ENCODE measurements around the gene NR4A3.
"Not testable (repeated sequence)": the region's sequence is repeated elsewhere in the genome, so short reads cannot be mapped to it uniquely, and the experiment has no call there.

The NR4A3 gene

GRCh38 chr9:99834474-99834873, 12.8 kb downstream of the NR4A3 start:
- DNase-seq (ENCODE audit: low read depth in 2 of 2) = no peak

- DNase-seq (ENCODE audit: low read depth in 2 of 2) = no peak
These were observed 13.5 kb downstream of the NR4A3 start for GRCh38 chr9:99835142-99835541.

- no peak for DNase-seq (ENCODE audit: low read depth in 2 of 2)
These were observed 13.9 kb downstream of the NR4A3 start for GRCh38 chr9:99835581-99835980.

GRCh38 chr9:99840072-99840471, 18.4 kb downstream of the NR4A3 start:
- DNase-seq (ENCODE audit: low read depth in 2 of 2) = no peak

DNA sequence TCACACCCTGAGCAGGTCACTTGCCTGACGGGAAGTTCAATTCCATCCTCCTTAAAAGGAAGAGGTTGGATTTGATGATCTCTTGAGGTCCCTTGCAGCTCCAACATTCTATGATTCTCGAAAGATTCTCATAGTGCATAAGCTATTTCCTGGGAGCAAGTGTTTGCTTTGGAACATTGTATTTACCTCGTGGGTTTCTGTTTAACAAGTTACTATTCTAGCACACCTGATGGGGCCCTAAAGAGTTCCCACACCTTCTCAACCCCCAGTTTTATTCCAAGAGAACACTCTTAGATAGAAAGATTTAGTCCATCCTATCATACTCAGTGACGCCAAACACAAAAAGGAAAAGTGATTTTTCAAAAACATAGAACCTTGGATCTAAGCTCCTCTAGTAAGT, 23.4 kb downstream of the NR4A3 start:
- DNase-seq (ENCODE audit: low read depth in 2 of 2) = no peak

DNA sequence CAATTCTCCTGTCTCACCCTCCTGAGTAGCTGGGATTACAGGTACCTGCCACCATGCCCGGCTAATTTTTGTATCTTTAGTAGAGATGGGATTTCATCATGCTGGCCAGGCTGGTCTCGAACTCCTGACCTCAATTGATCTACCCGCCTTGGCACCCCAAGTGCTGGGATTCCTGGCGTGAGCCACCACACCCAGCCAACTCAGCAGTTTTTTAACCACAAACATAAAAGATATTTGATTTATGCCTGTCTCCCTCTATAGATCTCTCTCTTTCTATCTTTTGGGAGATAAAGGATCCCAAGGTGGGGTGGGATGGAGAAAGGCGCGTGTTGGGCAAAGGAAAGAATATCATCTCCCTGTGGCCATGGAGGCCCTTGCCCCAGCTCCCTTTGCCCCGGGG, 26.8 kb downstream of the NR4A3 start:
- DNase-seq (ENCODE audit: low read depth in 2 of 2) = no peak

DNA sequence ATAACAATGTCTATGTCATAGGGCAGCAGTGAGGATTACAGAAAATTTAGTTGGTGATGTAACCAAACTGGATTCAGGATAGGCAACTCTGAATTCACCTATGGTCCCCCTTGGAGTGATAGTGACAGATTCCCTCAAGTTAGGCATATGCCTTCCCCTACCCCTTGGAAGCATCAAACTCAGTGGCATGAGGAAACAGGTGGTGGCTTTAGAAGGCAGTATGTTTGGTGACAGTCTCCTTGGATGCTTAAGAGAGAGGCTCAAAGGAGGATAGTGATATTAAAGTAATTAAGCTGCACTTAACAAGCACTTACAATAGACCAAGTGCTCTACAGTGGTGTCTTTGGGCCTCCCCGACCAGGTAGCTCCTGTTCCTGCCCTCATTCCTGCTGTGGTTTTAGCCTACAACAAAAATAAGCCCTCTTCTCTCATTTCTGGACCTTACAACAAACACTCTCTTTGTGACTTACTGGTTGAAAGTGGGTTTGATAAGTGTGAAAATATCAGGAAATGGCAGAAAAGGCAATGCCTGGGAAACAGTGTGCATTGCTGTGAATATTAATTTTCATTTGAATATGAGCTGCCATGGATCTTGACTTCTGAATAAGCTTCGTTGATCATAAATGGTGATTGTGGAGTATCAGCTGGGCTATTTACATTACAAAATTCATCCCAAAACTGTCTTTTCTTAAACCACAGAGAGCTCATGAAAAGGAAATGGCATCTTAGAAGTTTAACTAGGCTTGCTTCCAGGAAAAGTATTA, 29.2 kb downstream of the NR4A3 start:
- no peak for DNase-seq (ENCODE audit: low read depth in 2 of 2)

GRCh38 chr9:99851500-99851822, 29.8 kb downstream of the NR4A3 start:
- DNase-seq (ENCODE audit: low read depth in 2 of 2) = peak; percentile 12 to 15

- no peak for DNase-seq (ENCODE audit: low read depth in 2 of 2)
These were observed 30.9 kb downstream of the NR4A3 start for GRCh38 chr9:99852617-99853016.

- no peak for DNase-seq (ENCODE audit: low read depth in 2 of 2)
These were observed 33.9 kb downstream of the NR4A3 start for GRCh38 chr9:99855467-99856176.

- DNase-seq (ENCODE audit: low read depth in 2 of 2) = not testable (repeated sequence)
These were observed 35.9 kb downstream of the NR4A3 start for GRCh38 chr9:99857576-99857975.

DNA sequence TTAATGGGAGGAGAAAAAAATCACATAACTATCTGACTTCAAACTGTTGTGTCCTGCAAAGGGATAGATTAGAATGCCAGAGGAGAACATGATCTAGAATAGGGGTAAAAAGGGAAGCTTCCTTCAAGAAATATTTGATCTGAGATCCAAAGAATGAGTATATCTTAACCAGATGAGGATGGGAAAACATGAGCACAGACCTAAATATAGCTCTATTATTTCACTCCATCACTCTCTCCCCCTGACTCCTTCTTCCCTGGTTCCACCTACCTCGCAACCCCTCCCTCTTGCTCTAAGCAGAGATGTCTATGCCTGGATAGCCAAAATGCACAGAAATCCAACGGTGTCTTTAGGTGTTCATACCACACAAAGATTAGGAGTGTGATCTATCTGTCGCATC, 36.4 kb downstream of the NR4A3 start:
- DNase-seq (ENCODE audit: low read depth in 2 of 2) = no peak

- DNase-seq (ENCODE audit: low read depth in 2 of 2) = no peak
These were observed 37.7 kb downstream of the NR4A3 start for GRCh38 chr9:99859243-99859980.

GRCh38 chr9:99860266-99860665, 38.6 kb downstream of the NR4A3 start:
- DNase-seq (ENCODE audit: low read depth in 2 of 2) = no peak

- DNase-seq (ENCODE audit: low read depth in 2 of 2) = no peak
These were observed 42.3 kb downstream of the NR4A3 start for GRCh38 chr9:99863955-99864354.

DNA sequence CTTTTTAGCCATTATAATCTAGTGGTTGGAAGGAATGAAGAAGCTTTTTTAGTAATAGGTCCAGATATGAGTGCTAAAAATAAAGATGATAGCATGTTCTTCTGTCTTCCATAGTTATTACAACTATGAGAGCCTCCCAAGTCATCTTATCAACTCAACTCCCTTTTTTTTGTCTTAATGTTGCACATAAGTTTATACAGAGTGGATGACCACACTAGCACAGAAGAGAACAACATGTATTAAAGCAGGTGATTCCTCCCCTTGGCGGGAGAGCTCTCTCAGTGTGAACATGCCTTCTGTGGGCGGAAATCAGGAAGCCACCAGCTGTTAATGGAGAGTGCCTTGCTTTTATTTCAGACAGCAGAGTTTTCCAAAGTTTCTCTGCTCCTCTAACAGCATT, 44.7 kb downstream of the NR4A3 start:
- DNase-seq (ENCODE audit: low read depth in 2 of 2) = no peak

- no peak for DNase-seq (ENCODE audit: low read depth in 2 of 2)
These were observed 45.9 kb downstream of the NR4A3 start for GRCh38 chr9:99867536-99867935.

DNA sequence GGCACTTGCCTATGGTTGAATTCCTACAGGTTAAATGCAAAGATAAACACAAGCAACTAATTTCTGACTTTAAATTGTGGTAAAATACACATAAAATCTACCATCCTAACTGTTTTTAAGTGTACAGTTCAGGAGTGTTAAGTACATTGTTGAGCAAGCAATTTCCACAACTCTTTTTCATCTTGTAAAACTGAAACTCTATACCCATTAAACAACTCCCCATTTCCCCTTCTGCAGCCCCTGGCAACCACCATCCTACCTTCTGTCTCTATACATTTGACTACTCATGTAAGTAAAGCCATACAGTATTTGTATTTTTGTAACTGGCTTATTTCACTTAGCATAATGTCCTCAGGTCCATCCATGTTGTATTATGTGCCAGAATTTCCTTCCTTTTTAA, 46.3 kb downstream of the NR4A3 start:
- no peak for DNase-seq (ENCODE audit: low read depth in 2 of 2)

DNA sequence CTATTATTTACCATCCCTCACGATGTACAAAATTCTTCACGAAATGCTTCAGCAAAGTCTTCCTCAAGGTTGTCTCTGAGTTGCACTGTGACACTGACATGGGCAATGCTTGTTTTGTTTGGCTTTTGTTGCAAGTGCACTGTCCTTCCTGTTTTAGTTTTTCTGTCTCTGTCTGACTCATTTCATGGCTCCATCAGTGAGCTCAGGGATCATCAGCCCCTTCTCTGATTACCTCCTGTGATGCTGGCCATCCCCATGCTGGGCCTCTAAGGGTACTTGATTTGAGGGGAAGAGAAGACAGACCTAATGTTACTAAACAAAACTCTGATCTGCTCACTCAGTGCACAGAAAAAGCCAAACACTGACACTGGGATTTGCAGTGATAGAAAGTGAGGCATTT, 47.2 kb downstream of the NR4A3 start:
- no peak for DNase-seq (ENCODE audit: low read depth in 2 of 2)

DNA sequence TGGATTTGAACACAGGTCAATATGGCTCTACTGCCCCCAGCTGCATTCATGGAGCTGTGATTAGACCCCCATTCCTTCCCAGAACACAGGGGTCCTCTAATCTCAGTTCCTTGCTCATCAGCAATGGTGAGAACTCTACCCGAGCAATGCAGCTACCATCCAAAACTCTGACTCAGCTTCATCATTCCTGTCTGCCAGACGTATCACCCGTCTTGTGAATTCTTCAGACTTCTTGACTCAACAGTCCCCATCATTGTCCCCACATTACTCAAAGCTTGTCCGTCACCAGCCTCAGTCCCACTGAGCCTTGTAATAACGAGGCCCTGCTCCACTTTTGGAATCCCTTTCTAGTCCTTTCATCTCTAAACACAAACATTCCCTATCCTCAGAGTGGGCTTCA, 48.4 kb downstream of the NR4A3 start:
- no peak for DNase-seq (ENCODE audit: low read depth in 2 of 2)

DNA sequence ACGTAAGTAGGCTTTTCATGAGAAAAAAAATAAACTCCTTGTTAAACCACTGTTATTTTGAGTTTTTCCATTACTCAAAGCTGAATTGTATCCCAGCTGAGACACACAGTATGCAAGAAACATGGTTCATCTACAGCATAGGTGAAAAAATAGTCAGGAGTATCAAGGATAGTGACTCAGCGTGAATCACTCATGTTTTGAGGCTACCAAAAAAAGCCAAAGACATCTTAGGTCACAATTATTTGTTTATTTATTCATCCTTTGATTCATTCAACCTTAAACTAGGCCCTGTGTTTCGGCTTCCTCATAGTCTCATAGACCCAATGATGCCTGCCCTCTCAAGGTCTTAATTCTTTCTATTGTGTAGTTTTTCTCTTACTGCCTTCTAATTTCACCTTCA, 51.8 kb downstream of the NR4A3 start:
- DNase-seq (ENCODE audit: low read depth in 2 of 2) = no peak

- no peak for DNase-seq (ENCODE audit: low read depth in 2 of 2)
These were observed 52.4 kb downstream of the NR4A3 start for GRCh38 chr9:99873943-99874584.

Measured in stimulated activated CD8-positive, alpha-beta memory T cell treated with anti-CD3 and anti-CD28 coated beads, Interleukin-7, amount 100 ng/mL, for 1 hour (primary cell).